CD4-positive, alpha-beta T cell treated with Interleukin-12 subunit alpha and Interleukin-12 subunit beta, for 1 hour (primary cell): ENCODE data around the gene GAB2.

Experiments used
- DNase-seq: peaks from one replicate; pipeline ENCODE4 v3.0.0-alpha.2; 2020

Gene GAB2

DNA sequence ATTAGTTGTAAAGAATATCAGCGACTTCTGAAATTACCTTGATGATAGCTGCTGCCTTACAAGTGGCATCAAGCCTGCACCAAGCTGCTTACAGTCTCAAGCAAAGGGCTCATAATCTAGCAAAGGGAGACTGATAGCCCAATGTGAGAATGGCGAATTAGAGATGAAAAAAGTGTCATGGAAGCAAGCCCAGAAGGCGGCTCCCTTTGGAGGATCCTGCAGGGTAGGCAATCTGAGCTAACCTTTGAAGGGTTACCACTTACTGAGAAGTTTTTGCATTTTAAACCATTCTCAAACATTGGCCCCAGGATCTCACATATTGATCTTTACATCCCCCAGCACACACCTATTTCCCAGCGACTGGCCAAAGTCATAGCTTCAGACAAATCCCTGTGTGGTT, 18.5 kb downstream of the GAB2 start:
- no peak for DNase-seq

DNA sequence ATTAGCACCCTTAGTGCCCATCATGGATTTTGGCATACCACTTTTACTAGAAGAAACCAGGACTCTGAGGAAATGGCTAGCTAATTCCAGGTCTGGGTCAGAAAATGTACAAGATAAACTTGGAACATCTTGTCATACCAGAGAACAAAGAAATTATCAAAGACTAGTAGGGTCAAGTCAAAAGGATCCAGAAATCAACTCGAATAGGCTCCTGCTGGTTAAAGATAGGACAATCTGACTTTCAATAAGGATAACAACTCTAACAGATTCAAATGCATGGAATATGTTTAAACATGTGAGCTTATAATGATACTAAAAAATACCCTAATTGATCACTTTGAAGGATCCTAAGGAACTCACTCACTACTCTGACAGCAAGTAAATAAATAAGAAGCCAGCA, 18.9 kb downstream of the GAB2 start:
- DNase-seq: no peak

DNA sequence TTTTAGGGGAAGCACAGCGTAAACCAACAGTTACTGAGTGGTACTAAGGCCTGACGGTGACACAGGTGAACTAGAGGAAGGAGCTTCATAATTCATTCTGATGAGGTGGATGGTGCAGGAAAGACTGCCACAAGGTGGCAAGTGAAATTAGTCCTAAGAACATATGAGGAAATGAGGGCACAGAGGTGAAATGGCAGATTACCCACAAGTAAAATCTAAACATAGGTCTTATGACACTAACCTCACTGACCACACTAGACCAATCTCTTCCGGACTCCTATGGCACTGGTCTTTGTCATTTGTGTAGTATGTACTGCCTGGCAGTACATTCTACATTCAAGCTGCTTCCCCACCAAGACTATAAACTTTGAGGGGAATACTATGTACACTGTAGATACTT, 20.2 kb downstream of the GAB2 start:
- DNase-seq: no peak

GRCh38 chr11:78395597-78395996, 22.0 kb downstream of the GAB2 start:
- DNase-seq: no peak

- no peak for DNase-seq
Observed at GRCh38 chr11:78392854-78393253, 24.8 kb downstream of the GAB2 start.

- no peak for DNase-seq
Observed at GRCh38 chr11:78391424-78391823, 26.2 kb downstream of the GAB2 start.

DNA sequence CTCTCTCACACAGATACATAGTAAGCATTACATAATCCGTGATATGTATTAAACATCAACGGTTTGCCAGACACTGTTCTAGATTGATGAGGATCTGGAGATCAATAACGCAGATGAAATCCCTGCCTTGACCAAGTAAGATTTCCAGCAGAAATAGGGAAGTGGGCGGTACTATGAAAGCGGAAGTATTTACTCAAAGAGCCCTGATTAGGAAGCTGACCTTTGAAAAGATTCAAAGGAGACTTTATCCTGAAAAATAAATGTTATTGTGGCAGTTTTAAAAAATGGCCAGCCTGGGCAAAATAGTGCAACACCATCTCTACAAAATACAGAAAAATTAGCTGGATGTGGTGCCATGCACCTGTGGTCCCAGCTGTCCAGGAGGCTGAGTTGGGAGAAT, 26.8 kb downstream of the GAB2 start:
- no peak for DNase-seq

- DNase-seq: no peak
Observed at GRCh38 chr11:78386215-78386941, 31.2 kb downstream of the GAB2 start.

DNA sequence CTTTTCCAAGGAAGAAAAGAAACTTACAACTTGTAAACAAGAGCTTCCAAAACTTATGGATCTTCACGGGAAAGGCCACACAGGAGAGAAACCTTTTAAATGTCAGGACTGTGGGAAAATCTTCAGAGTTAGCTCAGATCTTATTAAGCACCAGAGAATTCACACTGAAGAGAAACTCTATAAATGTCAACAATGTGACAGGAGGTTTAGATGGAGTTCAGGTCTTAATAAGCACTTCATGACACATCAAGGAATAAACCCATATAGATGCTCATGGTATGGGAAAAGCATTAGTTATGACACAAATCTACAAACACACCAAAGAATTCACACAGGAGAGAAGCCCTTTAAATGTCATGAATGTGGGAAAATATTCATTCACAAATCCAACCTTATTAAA, 32.4 kb downstream of the GAB2 start:
- DNase-seq: no peak

DNA sequence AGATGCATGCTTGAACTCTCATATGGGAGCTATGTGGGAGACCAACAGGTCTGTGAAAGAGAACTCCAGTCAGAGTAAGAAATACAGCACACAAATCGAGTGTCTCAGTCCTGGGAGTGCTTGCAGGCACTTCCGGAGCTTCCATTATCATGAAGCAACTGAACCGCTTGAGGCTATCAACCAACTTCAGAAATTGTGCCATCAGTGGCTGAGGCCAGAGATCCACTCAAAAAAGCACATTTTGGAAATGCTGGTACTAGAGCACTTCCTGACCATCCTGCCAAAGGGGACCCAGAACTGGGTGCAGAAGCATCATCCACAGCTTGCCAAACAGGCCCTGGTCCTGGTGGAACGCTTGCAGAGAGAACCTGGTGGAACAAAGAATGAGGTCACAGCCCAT, 33.4 kb downstream of the GAB2 start:
- DNase-seq: no peak

GRCh38 chr11:78381865-78382264, 35.8 kb downstream of the GAB2 start:
- no peak for DNase-seq

- no peak for DNase-seq
Observed at GRCh38 chr11:78380615-78381051, 37.0 kb downstream of the GAB2 start.

DNA sequence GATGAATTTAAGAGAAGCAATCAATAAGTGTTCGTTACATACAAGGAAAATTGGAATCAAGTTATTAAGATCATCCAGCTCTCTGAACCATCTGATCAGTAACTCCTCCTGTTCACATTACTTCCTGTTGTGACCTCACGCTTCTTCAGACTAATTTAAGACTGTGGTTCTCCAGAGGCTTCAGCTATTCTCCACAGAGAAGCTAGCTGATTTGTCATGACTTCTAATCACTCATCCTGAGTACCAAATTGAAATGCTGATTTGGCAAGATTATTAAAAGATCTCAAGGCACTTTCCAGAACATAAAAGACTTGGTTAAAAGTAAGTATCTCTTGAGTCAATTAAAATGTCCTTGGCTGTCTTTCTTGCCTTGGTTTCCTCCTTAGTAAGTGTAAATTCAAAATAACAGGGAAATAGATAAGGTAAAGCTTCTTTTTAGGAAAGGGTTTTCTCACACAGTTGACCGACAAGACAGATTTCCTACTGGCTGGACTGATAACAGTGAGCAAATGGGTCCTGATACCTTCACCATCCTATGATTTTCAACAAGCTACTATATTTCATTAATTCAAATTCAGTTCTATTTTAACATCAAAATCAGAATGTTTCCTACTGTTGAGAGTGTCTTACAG, 38.5 kb downstream of the GAB2 start:
- peak; percentile 3 for DNase-seq

- DNase-seq: no peak
Observed at GRCh38 chr11:78377625-78378418, 39.8 kb downstream of the GAB2 start.

GRCh38 chr11:78376858-78377257, 40.8 kb downstream of the GAB2 start:
- DNase-seq: no peak

- no peak for DNase-seq
Observed at GRCh38 chr11:78374917-78375316, 42.7 kb downstream of the GAB2 start.

DNA sequence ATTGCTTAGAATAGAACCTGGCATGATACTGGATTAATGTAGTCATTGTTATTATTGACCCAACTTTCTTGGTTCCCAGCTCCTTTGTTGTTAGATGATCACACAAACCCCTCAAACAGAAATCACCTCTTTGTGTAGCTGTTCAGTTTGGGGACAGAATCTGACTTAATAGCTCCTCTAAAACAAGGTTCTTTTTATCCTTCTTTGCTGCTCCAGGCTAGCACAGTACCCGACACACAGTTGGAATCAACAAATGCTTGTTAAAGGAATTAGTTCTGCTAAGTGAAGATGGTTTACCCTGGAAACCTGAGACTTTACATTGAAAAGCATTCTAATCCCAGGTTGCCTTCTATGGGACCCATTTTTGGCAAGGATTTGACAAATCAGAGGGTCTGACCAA, 43.9 kb downstream of the GAB2 start:
- DNase-seq: no peak

- DNase-seq: no peak
Observed at GRCh38 chr11:78372114-78372768, 45.4 kb downstream of the GAB2 start.

DNA sequence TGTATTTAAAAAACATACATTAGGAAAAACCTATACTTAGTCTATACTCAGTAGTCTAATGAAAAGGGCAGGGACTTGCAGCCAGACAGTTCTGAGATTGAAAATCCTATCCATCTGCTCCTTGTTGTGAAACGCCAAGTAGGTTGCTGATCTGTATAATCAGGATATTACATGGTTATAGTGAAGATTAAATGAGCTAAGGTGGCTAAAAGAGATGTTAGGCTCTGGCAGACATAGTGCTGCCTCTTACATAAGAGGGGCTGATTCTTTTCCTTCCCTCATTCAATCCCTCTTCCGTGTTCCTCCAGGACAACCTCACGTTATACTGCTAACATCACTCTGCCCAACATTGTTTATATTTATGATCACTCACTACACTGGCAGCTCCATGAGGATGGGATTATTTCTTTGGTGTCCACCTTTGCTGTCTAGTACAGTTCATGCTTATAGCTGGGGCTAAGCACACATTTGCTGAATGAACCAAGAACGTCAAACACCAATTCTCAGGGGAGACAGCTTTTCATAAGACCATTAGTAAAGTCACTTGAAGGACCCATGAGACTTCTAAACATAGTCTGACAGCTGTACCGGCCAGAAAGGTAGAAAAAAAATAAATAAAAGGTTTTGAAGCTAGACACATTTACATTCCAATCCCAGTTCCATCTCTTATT, 46.3 kb downstream of the GAB2 start:
- no peak for DNase-seq

DNA sequence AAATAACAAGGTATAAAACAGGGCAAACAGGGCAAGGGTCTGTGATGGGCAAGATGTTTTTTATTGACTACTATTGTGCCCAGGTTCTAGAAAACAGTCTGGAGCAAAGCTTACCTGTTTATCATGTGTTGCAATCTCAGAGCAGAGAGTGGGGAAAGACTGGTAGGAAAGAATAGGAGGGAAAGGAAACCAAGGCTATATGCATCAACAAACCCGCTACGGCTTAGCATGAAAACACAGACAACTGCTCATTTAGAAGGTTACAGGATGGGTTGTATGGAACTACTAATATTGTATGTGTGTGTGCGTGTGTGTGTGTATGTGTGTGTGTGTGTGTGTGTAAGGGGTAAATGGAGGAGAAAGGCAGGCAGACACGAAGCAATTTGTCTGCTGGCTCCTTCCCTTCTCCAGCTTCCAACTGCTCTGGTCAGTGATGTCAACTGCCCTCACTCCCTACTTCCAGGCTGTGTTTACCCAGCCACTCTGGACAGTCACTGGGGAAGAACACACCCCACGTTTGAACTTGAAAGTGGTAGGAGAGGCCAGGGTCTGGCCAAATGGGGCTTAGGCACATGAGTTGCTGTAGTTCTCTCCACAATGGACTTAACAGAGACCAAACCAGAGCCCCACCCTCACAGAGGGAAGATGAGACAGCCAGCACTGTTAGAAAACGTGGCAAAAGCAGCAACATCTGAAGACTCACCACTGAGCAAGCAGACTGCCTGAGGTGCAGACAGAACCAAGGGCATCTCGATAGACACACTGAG, 47.0 kb downstream of the GAB2 start:
- DNase-seq: no peak

DNA sequence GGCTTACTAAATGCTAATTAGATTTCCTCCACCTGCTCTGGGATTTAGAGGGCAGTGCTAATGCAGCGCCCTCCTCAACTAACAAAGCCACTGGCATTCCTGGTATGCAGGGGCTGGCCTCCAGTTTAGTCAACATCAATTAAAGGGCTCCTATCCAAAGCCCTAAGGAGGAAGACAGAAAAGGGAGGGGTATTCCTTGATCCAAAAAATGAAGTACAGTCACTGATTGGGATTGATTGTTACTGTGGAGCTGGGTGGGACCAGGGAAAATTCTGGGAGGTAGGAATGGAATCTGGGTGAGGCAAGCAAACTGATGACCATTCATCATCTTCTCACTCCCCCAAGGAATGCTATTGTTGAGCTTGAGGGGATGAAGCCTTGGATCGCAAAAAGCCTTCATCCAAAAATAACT, 52.2 kb downstream of the GAB2 start:
- no peak for DNase-seq

GRCh38 chr11:78364128-78364751, 53.4 kb downstream of the GAB2 start:
- DNase-seq: no peak
